NCI-H146 treated with DMSO at 0.1 percent for 48 hours (cell line): ENCODE results near the gene DOK1.
"Not testable (repeated sequence)": the region's sequence is repeated elsewhere in the genome, so short reads cannot be mapped to it uniquely, and the experiment has no call there.

Source experiments
- DNase-seq: peaks from one replicate; lab custom pipeline; 2025; ENCODE audit not compliant: unreplicated experiment; lab: John Stamatoyannopoulos, UW

DOK1 gene

GRCh38 chr2:74548285-74548899 lies 6.1 kb upstream of the DOK1 start:
- peak; percentile 47 for DNase-seq

- peak; percentile 55 for DNase-seq
Measured at GRCh38 chr2:74548900-74549826, 5.4 kb upstream of the DOK1 start.

GRCh38 chr2:74550231-74550630 lies 4.3 kb upstream of the DOK1 start:
- no peak for DNase-seq

GRCh38 chr2:74551530-74551929 lies 3.0 kb upstream of the DOK1 start:
- no peak for DNase-seq

GRCh38 chr2:74551942-74552913 lies 2.3 kb upstream of the DOK1 start:
- DNase-seq: no peak

- DNase-seq: no peak
Measured at GRCh38 chr2:74552914-74553811, 1.4 kb upstream of the DOK1 start.

GRCh38 chr2:74554820-74555531 lies 456 bp downstream of the DOK1 start:
- no peak for DNase-seq

GRCh38 chr2:74555610-74556103 lies 1.1 kb downstream of the DOK1 start:
- no peak for DNase-seq

GRCh38 chr2:74556159-74556558 lies 1.6 kb downstream of the DOK1 start:
- DNase-seq: no peak

GRCh38 chr2:74556831-74557370 lies 2.4 kb downstream of the DOK1 start:
- DNase-seq: no peak

- DNase-seq: no peak
Measured at GRCh38 chr2:74558284-74559230, 4.0 kb downstream of the DOK1 start.

- DNase-seq: peak; percentile 31
Measured at GRCh38 chr2:74559912-74560311, 5.4 kb downstream of the DOK1 start.

GRCh38 chr2:74560591-74560990 lies 6.1 kb downstream of the DOK1 start:
- DNase-seq: no peak

- not testable (repeated sequence) for DNase-seq
Measured at GRCh38 chr2:74561022-74561421, 6.5 kb downstream of the DOK1 start.

- no peak for DNase-seq
Measured at GRCh38 chr2:74562126-74562775, 7.7 kb downstream of the DOK1 start.

- no peak for DNase-seq
Measured at GRCh38 chr2:74564222-74564621, 9.7 kb downstream of the DOK1 start.

- DNase-seq: no peak
Measured at GRCh38 chr2:74566076-74566753, 11.7 kb downstream of the DOK1 start.
